ENCODE results near the gene FAM50A.

Gene FAM50A

DNA sequence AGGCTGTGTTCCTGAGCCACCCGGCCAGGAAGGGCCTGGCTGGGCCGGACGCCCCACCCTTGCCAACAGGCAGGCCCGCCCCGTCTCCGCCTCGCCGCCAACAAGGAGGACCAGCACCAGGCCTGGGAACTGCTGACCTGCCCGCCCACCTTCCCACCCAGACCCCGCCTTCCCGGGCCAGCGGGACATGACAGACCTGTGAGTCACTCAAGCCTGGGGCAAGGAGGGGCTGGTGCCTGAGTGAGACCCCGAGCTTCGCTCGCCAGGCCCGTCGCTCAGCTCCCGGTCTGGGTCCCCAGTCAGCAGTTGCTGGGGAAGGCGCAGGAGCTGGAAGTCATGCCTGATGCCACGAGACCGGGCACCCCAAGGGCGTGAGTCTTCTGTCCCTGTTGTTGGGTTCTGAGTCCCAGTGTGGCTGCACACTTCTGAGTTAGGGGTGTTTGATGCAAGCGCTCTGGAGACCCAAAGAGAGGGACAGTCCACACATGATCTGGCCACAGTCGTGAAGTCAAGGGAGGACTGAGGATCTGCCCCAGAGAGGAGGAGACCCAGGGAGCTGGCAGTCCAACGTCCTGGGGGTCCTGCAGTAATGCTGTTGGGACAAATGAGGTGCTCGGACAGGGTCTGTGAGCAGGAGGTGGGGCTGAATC is 34.6 kb upstream of the FAM50A start, which contains the start of gene DNASE1L1:
TSS of gene DNASE1L1 (minus strand) at position 33 of the 650 bp plus-strand sequence. CDS start 3,686 bp downstream, outside the sequence.
- peak; percentile 78 to 86 for DNase-seq (ENCODE audit: low read depth in 1 of 2, low spot score in 1 of 2)
- H3K27ac ChIP-seq (replicated peaks): peak within 1 kb of the TSS; percentile 54

GRCh38 chrX:154411981-154412340 is 32.0 kb upstream of the FAM50A start:
- DNase-seq (ENCODE audit: low read depth in 1 of 2, low spot score in 1 of 2): peak; percentile 46 to 64
- Histone ChIP-seq H3K27ac (replicated peaks) (peak overlapping the region; percentile 93), H3K27me3 (ENCODE audit: insufficient read depth, poor library complexity, severe bottlenecking) (no peaks in the 10 kb centered on the region), H3K4me3 (replicated peaks; ENCODE audit: insufficient read depth, low read length) (peak overlapping the region; percentile 62)
- TF ChIP-seq POLR2AphosphoS5 (IDR thresholded peaks at IDR 0.05; ENCODE audit: low read depth): no peak
- TF ChIP-seq GABPA (IDR thresholded peaks at IDR 0.05; ENCODE audit: low read depth): no peak
- TF ChIP-seq, protein P1, sequence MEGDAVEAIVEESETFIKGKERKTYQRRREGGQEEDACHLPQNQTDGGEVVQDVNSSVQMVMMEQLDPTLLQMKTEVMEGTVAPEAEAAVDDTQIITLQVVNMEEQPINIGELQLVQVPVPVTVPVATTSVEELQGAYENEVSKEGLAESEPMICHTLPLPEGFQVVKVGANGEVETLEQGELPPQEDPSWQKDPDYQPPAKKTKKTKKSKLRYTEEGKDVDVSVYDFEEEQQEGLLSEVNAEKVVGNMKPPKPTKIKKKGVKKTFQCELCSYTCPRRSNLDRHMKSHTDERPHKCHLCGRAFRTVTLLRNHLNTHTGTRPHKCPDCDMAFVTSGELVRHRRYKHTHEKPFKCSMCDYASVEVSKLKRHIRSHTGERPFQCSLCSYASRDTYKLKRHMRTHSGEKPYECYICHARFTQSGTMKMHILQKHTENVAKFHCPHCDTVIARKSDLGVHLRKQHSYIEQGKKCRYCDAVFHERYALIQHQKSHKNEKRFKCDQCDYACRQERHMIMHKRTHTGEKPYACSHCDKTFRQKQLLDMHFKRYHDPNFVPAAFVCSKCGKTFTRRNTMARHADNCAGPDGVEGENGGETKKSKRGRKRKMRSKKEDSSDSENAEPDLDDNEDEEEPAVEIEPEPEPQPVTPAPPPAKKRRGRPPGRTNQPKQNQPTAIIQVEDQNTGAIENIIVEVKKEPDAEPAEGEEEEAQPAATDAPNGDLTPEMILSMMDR (IDR thresholded peaks at IDR 0.05; ENCODE audit: insufficient read depth, low read length): no peak
- TF ChIP-seq SPI1 (IDR thresholded peaks at IDR 0.05; ENCODE audit: borderline replicate concordance, low read depth): no peak
- TF ChIP-seq, protein P2, sequence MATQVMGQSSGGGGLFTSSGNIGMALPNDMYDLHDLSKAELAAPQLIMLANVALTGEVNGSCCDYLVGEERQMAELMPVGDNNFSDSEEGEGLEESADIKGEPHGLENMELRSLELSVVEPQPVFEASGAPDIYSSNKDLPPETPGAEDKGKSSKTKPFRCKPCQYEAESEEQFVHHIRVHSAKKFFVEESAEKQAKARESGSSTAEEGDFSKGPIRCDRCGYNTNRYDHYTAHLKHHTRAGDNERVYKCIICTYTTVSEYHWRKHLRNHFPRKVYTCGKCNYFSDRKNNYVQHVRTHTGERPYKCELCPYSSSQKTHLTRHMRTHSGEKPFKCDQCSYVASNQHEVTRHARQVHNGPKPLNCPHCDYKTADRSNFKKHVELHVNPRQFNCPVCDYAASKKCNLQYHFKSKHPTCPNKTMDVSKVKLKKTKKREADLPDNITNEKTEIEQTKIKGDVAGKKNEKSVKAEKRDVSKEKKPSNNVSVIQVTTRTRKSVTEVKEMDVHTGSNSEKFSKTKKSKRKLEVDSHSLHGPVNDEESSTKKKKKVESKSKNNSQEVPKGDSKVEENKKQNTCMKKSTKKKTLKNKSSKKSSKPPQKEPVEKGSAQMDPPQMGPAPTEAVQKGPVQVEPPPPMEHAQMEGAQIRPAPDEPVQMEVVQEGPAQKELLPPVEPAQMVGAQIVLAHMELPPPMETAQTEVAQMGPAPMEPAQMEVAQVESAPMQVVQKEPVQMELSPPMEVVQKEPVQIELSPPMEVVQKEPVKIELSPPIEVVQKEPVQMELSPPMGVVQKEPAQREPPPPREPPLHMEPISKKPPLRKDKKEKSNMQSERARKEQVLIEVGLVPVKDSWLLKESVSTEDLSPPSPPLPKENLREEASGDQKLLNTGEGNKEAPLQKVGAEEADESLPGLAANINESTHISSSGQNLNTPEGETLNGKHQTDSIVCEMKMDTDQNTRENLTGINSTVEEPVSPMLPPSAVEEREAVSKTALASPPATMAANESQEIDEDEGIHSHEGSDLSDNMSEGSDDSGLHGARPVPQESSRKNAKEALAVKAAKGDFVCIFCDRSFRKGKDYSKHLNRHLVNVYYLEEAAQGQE (IDR thresholded peaks at IDR 0.05; ENCODE audit: insufficient replicate concordance, low read depth): no peak

More for the DNA sequence above, 34.6 kb upstream of the FAM50A start, which contains the start of gene DNASE1L1:
- Histone ChIP-seq H3K27me3 (ENCODE audit: insufficient read depth, poor library complexity, severe bottlenecking) (no peaks in the 10 kb centered on the region), H3K4me3 (replicated peaks; ENCODE audit: insufficient read depth, low read length) (peak within 1 kb of the TSS; percentile 33)
- TF ChIP-seq GABPA (IDR thresholded peaks at IDR 0.05; ENCODE audit: low read depth): no peak
- TF ChIP-seq POLR2AphosphoS5 (IDR thresholded peaks at IDR 0.05; ENCODE audit: low read depth): no peak
- no peak for TF ChIP-seq SPI1 (IDR thresholded peaks at IDR 0.05; ENCODE audit: borderline replicate concordance, low read depth)
- TF ChIP-seq, protein P2 (IDR thresholded peaks at IDR 0.05; ENCODE audit: insufficient replicate concordance, low read depth): no peak
- TF ChIP-seq, protein P1 (IDR thresholded peaks at IDR 0.05; ENCODE audit: insufficient read depth, low read length): no peak

GRCh38 chrX:154412468-154412867 is 31.5 kb upstream of the FAM50A start:
- Histone ChIP-seq H3K27me3 (ENCODE audit: insufficient read depth, poor library complexity, severe bottlenecking) (no peaks in the 10 kb centered on the region), H3K4me3 (replicated peaks; ENCODE audit: insufficient read depth, low read length) (peak overlapping the region; percentile 62), H3K27ac (replicated peaks) (peak overlapping the region; percentile 93)
- TF ChIP-seq, protein P2 (IDR thresholded peaks at IDR 0.05; ENCODE audit: insufficient replicate concordance, low read depth): no peak
- peak; percentile 70 to 91 for DNase-seq (ENCODE audit: low read depth in 1 of 2, low spot score in 1 of 2)

All from HL-60 (cell line).